Lower leg skin (tissue), 3 donors: ENCODE data around the gene RALGPS2.

Source experiments
- CTCF ChIP-seq, 3 donors: fragments of 450-650 bp; IDR thresholded peaks; one replicate each; pipeline ENCODE4 v1.5.1; 2016; ENCODE audit warnings: antibody characterized with exemption in 3 of 3, mild to moderate bottlenecking in 3 of 3, moderate library complexity in 2 of 3
- POLR2A ChIP-seq, 2 donors: fragments of 450-650 bp; IDR thresholded peaks; one replicate each; pipeline ENCODE4 v1.6.1; 2016 to 2017; ENCODE audit warnings: antibody characterized with exemption in 2 of 2, mild to moderate bottlenecking in 1 of 2, moderate library complexity in 1 of 2

GRCh38 chr1:178849918-178850317 lies 124.9 kb downstream of the RALGPS2 start:
- TF ChIP-seq CTCF (IDR thresholded peaks at IDR 0.05) = no peak
- TF ChIP-seq POLR2A (IDR thresholded peaks at IDR 0.05) = no peak
